HG03103 (cell line): ENCODE data around the gene MED10.
A peak's percentile ranks its signal among the peaks of the same experiment; 100 is the strongest.

Experiments
- ATAC-seq: cut with Tn5 transposase; IDR thresholded peaks from one replicate; pipeline ENCODE4 v1.9.1; 2021; ENCODE audit warnings: low read depth; ENCODE audit not compliant: unreplicated experiment

Gene MED10

GRCh38 chr5:6377905-6378765, at the start of gene MED10:
MED10 (minus strand) TSS chr5:6378547; CDS start chr5:6378483, 64 bp downstream.
- ATAC-seq: peak; percentile 98

DNA sequence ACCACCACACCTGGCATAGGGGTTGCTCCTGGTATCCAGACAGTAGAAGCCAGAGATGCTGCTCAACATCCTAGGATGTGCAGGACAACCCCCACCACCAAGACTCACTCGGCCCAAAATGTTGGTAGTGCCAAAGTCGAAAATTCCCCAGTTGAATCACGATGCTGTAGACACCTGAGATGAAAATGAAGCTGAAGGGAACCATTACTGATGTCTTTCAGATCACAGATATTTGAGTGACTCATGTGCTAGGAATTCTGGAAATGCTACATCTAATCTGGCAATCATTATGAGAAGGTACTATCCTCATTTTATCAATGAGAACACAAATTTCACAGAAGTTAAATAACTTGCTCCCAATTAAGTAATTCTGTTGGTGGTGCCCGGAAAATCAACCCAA, 49.3 kb upstream of the MED10 start:
- no peak for ATAC-seq

DNA sequence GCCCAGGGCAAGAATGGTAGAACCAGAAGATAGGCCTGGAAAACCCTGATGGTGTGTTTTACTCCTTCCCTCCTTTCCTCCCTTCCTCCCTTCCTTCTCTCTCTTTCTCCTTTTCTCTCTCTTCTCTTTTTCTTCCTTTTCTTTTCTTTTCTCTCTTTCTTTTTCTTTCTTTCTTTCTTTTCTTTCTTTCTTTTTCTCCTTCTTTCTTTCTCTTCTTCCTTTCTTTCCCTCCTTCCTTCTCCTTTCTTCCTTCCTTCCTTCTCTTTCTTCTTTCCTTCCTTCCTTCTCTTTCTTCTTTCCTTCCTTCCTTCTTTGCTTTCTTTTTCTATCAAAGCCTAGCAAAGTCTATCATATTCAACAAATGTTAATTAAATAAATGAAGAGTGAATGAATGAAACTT, 46.4 kb upstream of the MED10 start:
- no peak for ATAC-seq

GRCh38 chr5:6424110-6424659, 45.8 kb upstream of the MED10 start:
- no peak for ATAC-seq

GRCh38 chr5:6423327-6424109, 45.2 kb upstream of the MED10 start:
- no peak for ATAC-seq

GRCh38 chr5:6419340-6419852, 41.0 kb upstream of the MED10 start:
- no peak for ATAC-seq

DNA sequence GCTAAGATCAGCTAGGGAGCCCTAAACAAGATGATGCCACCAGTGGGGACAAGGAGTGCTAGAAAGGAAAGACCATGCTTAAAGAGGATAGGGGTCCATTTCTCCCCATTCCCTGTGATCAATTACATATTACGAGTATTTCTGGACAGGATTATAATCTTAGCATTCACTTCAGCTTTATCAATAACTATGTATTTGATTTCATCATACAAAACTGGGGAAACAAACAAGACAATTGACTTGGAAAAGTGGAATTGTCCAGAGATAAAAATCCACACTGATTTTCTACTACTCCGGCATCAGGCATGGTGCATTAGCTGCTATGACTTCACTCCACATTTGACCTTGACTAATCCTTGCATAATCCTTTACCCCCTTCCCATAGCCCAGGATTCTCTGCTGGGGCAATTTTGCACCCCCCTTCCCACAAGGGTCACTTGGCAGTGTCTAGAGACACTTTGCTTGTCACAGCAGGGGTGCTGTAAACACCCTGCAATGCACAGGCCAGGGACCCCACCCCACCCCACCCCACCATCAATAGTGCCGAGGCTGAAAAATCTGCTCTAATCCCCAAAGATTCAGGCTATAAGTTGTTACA, 40.4 kb upstream of the MED10 start:
- ATAC-seq: no peak

- ATAC-seq: no peak
Measured at GRCh38 chr5:6417657-6418056, 39.3 kb upstream of the MED10 start.

- no peak for ATAC-seq
Measured at GRCh38 chr5:6412811-6413210, 34.5 kb upstream of the MED10 start.

DNA sequence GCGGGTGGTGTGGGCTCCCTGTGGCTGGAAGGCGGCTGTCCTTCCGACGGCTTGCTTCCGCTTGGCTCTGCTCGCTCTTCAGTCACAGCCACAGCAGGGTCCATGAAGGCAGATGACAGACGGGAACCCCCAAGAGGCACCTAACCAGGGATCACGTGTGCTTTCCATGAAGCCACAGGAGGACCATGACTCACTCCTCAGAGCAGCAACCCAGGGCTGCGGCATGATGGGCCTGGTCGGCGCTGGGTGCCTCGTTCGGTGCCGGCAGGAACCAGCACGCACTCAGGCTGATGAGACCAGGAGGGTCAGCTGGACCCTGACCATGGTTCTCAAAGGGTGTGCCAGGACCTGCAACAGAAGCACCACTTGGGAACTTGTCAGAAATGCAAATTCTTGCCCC, 32.8 kb upstream of the MED10 start:
- no peak for ATAC-seq

DNA sequence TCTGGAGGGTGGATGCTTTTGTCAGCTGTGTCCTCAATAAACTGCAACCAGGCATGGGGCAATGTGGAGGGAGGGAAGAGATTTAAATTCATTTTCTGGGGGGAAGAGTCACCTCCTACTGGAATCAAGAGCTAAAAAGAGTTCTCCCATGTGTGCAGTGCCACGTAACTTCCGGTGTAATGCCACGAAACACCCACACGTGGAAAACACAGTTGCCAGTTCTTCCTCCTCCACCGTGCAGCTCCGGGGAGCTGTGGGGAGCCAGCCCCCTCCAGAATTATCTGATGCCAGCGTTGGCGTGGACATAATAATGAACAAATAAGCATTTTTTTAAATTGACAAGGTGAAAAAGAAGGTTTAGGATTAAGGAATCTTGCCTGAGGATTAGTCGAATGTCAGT, 32.1 kb upstream of the MED10 start:
- no peak for ATAC-seq

- no peak for ATAC-seq
Measured at GRCh38 chr5:6408627-6409446, 30.5 kb upstream of the MED10 start.

DNA sequence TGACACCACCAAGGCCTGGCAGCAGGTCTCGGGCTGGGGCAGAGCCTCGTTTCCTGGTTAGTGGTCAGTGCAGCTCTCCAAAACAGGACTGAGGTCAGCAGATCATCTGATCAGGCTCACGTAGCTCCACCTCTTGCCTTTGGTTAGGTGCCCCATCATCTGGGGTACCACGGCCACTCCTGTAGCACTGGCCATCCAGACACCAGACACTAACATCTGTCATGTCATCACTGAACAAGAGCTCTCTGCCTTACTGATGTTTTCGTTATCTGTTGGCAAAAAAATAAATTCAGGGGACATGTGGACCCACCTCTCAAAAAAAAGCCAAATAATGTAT, 29.9 kb upstream of the MED10 start:
- ATAC-seq: no peak

DNA sequence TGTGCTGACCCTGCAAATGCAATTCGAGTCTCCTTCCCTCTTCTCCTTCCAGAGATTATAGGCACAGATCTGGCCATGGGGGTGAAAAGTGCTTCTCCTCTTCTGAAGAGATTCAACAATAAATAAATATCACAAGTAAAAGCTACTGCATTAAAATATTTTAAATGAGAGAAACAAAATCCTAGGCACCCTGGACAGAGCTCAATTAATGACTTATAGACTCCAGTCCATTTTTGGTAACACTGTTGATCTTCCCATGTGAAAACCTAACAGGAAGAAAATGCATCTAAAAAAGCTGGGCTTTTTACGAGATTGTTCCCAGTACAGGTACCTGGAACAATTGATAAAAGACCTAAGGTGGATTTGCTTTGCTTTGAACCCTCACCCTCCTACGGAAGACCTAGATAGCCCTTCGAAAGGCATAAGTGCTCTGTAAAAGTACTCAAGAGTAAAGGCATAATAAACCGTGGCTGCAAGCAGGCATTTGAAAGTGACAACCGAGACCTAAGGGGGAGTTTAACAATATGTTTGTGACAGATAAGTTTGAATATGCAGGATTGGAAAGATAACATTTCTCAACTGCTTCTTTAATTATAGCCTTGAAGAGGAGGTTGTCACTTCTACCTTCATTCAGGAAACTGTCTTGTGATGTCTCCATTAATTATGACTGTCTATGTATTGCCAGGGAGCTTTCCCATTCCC, 29.4 kb upstream of the MED10 start:
- ATAC-seq: no peak

DNA sequence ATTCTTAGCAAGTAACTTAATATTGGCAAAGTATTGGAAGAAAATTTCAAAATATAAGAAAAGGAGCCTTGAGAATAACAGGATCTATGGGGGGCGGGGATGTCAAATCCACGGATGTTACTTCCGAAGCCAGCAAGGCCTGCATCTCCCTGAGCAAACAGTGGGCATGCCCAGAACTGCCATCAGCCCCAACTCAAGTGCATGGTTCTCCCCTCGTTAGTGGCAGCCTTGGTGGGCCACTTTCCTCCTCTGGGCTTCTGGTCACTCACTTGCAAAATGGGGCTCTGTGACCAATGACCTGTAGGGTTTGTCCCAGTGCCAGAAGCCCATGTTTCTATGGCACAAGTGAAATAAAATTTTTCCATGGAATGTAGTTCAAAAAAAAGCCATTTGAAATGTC, 27.2 kb upstream of the MED10 start:
- no peak for ATAC-seq

GRCh38 chr5:6404129-6404528, 25.8 kb upstream of the MED10 start:
- no peak for ATAC-seq

DNA sequence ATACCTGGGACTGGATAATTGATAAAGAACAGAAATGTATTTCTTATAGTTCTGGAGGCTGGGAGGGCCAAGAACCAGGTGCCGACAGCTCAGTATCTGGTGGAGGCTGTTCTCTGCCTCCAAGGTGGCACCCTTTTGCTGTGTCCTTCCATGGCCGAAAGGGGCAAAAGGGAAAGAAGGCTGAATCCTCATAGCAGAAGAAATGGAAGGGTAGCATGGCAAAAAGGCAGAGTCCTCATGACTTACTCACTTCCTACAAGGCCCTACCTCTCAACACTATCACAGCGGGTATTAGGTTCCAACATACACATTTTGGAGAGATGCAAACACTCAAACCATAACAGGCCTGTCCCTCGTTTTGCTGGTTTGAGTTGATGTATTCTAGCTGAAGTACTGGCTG, 25.1 kb upstream of the MED10 start:
- no peak for ATAC-seq

DNA sequence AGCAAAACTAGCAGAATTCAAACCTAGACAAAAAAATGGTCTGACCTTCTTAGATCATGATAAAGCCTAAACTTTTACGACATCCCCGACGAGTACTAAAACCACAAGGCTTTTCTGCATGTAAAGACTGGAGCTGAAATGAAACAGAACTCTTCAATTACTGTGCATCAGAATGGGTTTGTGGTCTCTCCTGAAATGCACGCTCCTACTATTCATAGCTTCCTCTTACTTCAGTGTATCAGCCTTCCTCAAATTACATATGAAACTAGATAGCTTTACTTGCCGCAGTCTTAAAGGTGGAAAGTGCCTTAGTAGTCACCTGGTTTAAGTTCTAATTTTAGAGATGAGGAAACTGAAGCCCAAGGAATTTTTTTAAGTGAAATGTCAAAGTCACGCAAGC, 24.6 kb upstream of the MED10 start:
- no peak for ATAC-seq

DNA sequence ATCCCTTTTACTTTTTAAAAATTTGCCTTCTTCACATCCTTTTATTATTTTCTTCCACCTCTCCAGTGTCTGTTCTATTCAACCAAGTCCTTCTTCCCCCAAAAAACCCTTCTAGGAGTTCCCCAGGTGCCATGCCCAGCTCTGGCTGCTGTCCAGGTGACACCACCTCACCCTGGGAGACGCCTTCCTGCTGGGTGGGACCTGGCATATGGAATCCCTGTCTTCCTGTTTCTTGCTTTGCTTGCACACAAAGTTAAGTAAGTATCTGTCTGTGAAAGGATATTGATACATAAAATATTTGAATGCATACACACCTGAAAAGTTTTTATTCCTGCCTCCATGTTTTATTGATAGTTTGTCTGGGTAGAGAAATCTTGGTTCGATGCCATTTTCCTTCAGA, 23.1 kb upstream of the MED10 start:
- ATAC-seq: no peak
